Adrenal gland (tissue), 12 donors: ENCODE measurements around the gene GPR158. TPM values are rescaled to one million over a fixed set of nuclear protein-coding genes. Genes with fewer than 3 reads are reported as not detected.

Experiments used
- DNase-seq, 7 donors: peaks; one replicate each; pipeline ENCODE4 v3.0.0-alpha.2; 2019 to 2020
- H3K27ac ChIP-seq, 5 donors: fragments of 200-600 bp; sonication (generic) in 4 of 5; 1 replicate in 3 of 5; 2 replicates in 2 of 5; pipeline versions ENCODE4 v1.5.1 to v1.8.0; 2016 to 2020; ENCODE audit warnings: mild to moderate bottlenecking in 1 of 5
- H3K27me3 ChIP-seq: fragments of 200-600 bp; 2 replicates; pipeline ENCODE4 v1.8.0; 2021
- H3K36me3 ChIP-seq, 2 donors: fragments of 200-600 bp; replicated peaks in 1 of 2; 1 replicate in 1 of 2; 2 replicates in 1 of 2; pipeline versions ENCODE4 v1.5.1 to v1.8.0; 2018 to 2022
- H3K4me1 ChIP-seq, 2 donors: fragments of 200-600 bp; replicated peaks in 1 of 2; 1 replicate in 1 of 2; 2 replicates in 1 of 2; pipeline versions ENCODE4 v1.5.1 to v1.8.0; 2018 to 2021
- H3K4me3 ChIP-seq, 4 donors: fragments of 200-600 bp; sonication (generic) in 3 of 4; one replicate each; pipeline ENCODE4 v1.5.1; 2016 to 2018
- H3K9me3 ChIP-seq, 3 donors: fragments of 200-600 bp; sonication (generic) in 1 of 3; replicated peaks in 1 of 3; 1 replicate in 2 of 3; 2 replicates in 1 of 3; pipeline versions ENCODE4 v1.5.1 to v1.8.0; 2016 to 2021
- CTCF ChIP-seq, 6 experiments: fragments of 450-650 bp in 4 of 6; fragments of 200-600 bp in 2 of 6; sonication (generic) in 1 of 6; IDR thresholded peaks; 1 replicate in 5 of 6; 2 replicates in 1 of 6; pipeline versions ENCODE4 v1.5.1 to v1.8.0; 2016 to 2021; ENCODE audit warnings: antibody characterized with exemption in 6 of 6, mild to moderate bottlenecking in 2 of 6, moderate library complexity in 1 of 6
- POLR2A ChIP-seq, 2 donors: fragments of 450-650 bp; IDR thresholded peaks; one replicate each; pipeline ENCODE4 v1.6.1; 2017; ENCODE audit warnings: antibody characterized with exemption in 2 of 2, mild to moderate bottlenecking in 2 of 2, moderate library complexity in 1 of 2
- WGBS, 4 donors: extraction: QIAGEN DNeasy Blood & Tissue Kit in 2 of 4; methylation state at CpG; one replicate each; pipeline versions ENCODE4 v1.1.5 to v1.1.7; 2013 to 2017; 5-methylcytosine and 5-hydroxymethylcytosine counted together
- intact Hi-C, 2 donors: fragments of 100-400 bp; cut with DNase I; formaldehyde crosslinking; loops; one replicate each; pipeline versions ENCODE4 v1.14.1 to v1.15.0; 2022 to 2023
- polyA plus RNA-seq, 3 donors: library from polyadenylated mRNA; stranded (reverse); fragments of 200-250 nt in 2 of 3; fragments of 350-450 nt in 1 of 3; fragmentation: Illumina TruSeq in 1 of 3; extraction: RNeasy Lipid Tissue Mini Kit (QIAGEN cat#74804) in 1 of 3; gene quantifications; one replicate each; pipeline ENCODE4 v1.2.3, GENCODE V29; 2013 to 2014
- total RNA-seq, 9 donors: library from RNA; depleted of rRNA in 4 of 9; stranded (reverse); fragments of >200 nt in 4 of 9; fragments of 120-200 nt in 1 of 9; fragmentation: NEBNext Ultra II Directional in 1 of 9; extraction: Animal tissue kit (Norgen Biotek cat#: 25700) in 1 of 9; gene quantifications; one replicate each; pipeline versions ENCODE4 v1.1.0 to v1.2.4, GENCODE V29; 2013 to 2023
- donor health status: healthy with polysubstance abuse.
- donor health status: Bipolar disorder and iron deficiency.
- donor health status: DM: yes; HTN: yes; CAD: no.
- donor health status: DM: no; HTN: no; CAD: no.
- donor health status: DM: no; HTN: no; CAD: no.
- donor health status: DM: yes; HTN: yes; CAD: no.

GPR158 gene
- total and polyA plus RNA-seq, 12 donors = 0.04 to 2.5 (median 0.94) TPM; not detected in 2

- intact Hi-C loops = no loop called here
- no peaks in the 10 kb centered on the region for H3K36me3 ChIP-seq
- H3K4me3 ChIP-seq = no peak overlapping the region
- TF ChIP-seq CTCF (IDR thresholded peaks at IDR 0.05) (no peak), POLR2A (IDR thresholded peaks at IDR 0.05) (no peak)
- no peaks in the 10 kb centered on the region for H3K4me1 ChIP-seq
- H3K27ac ChIP-seq = no peak overlapping the region
- peaks cover 10% of the 10 kb centered on the region for H3K27me3 ChIP-seq
- DNase-seq = no peak
- 60 to 70% (median 67%) methylated on average over 3 of the region's 3 CpGs for WGBS, 4 donors
- no peaks in the 10 kb centered on the region for H3K9me3 ChIP-seq
Measured at GRCh38 chr10:25182636-25183035, 7.8 kb downstream of the GPR158 start.

- WGBS, 4 donors = 70 to 81% (median 76%) methylated on average over 5 of the region's 5 CpGs
- intact Hi-C loops = no loop called here
- DNase-seq = no peak
- Histone ChIP-seq H3K9me3 (no peaks in the 10 kb centered on the region), H3K4me3 (no peak overlapping the region), H3K36me3 (no peaks in the 10 kb centered on the region), H3K27ac (no peak overlapping the region), H3K27me3 (no peaks in the 10 kb centered on the region), H3K4me1 (no peaks in the 10 kb centered on the region)
- TF ChIP-seq CTCF (IDR thresholded peaks at IDR 0.05) (no peak), POLR2A (IDR thresholded peaks at IDR 0.05) (no peak)
Measured at GRCh38 chr10:25191162-25191895, 16.5 kb downstream of the GPR158 start.

- TF ChIP-seq CTCF (IDR thresholded peaks at IDR 0.05) = no peak
- TF ChIP-seq POLR2A (IDR thresholded peaks at IDR 0.05) = no peak
- Histone ChIP-seq H3K36me3 (no peaks in the 10 kb centered on the region), H3K27ac (no peak overlapping the region), H3K4me3 (no peak overlapping the region), H3K4me1 (no peaks in the 10 kb centered on the region), H3K9me3 (no peaks in the 10 kb centered on the region), H3K27me3 (no peaks in the 10 kb centered on the region)
- no peak for DNase-seq
- intact Hi-C loops = no loop called here
- WGBS, 4 donors = 23 to 42% (median 24%) methylated on average over 1 of the region's 1 CpG
Measured at GRCh38 chr10:25198151-25198550, 23.4 kb downstream of the GPR158 start.

- TF ChIP-seq CTCF (IDR thresholded peaks at IDR 0.05) = no peak
- TF ChIP-seq POLR2A (IDR thresholded peaks at IDR 0.05) = no peak
- DNase-seq = no peak
- WGBS, 4 donors = 45 to 67% (median 54%) methylated on average over 4 of the region's 4 CpGs
- Histone ChIP-seq H3K4me1 (no peaks in the 10 kb centered on the region), H3K9me3 (no peaks in the 10 kb centered on the region), H3K27me3 (no peaks in the 10 kb centered on the region), H3K4me3 (no peak overlapping the region), H3K27ac (no peak overlapping the region), H3K36me3 (no peaks in the 10 kb centered on the region)
- intact Hi-C loops = no loop called here
Measured at GRCh38 chr10:25206693-25207414, 32.1 kb downstream of the GPR158 start.
